Hepatic stellate cell (primary cell): ENCODE results near the gene LRRC1.
A peak's percentile ranks its signal among the peaks of the same experiment; 100 is the strongest.

Experiments used
- DNase-seq: peaks from one replicate; pipeline ENCODE4 v3.0.0; 2011; ENCODE audit warnings: low spot score

Gene LRRC1

GRCh38 chr6:53925891-53926290 lies 131.1 kb downstream of the LRRC1 start:
- DNase-seq, result no peak

GRCh38 chr6:53926505-53926904 lies 131.7 kb downstream of the LRRC1 start:
- DNase-seq, result no peak

DNA sequence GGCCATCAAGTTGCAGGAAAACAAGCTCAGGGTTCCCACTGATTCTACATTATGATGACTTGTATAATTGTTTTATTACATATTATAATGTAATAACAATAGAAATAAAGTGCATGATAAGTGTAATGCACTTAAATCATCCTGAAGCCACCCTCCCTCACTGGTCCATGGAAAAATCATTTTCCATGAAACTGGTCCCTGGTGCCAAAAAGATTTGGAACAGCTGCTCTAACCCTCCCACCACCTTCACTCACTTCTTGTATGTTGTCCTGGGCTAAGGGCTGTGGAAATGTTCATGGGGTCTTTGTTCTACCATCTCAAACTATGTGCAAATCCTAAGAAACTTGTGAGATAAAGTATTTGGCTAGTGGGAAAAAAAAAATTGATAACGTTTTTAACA lies 133.8 kb downstream of the LRRC1 start:
- no peak for DNase-seq

DNA sequence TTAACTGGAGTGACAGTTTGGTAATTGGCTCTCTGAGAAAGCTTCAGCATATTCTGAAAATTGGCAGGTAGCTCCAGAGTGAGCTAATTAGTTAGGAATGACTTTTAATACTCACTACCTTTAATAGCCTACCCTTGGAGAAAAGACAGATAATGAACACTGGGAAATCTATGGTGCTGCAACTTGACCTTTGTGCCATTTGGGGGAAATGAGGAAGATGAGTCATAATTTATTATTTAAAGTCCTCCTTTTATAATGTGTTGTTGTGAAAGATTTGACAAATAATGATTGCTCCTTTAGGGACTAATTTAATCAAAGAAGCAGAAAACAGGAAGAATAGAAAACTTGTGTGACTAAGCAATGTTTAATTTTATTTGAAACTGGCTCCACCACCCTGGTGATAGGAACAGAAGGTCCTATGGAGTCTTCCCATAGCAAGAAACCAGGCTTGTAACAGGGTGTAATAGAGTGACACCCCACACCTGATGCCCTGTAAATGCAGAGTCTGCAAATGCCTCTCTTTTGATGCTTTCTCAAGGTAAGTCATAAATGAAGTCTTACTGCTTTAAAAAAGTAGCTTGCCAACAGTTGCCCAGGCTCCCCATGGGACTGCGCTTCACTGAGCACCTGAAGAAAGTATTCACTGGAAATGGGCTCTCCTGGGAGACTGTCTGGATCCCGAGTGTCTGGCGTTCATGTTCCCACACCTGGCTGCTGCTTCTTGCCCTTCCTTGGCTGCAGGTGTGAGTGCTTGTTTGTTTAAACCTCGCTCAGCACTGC lies 134.4 kb downstream of the LRRC1 start:
- DNase-seq, result no peak

- DNase-seq, result no peak
Measured at GRCh38 chr6:53929821-53930120, 135.0 kb downstream of the LRRC1 start.

- DNase-seq, result no peak
Measured at GRCh38 chr6:53930330-53930729, 135.5 kb downstream of the LRRC1 start.

DNA sequence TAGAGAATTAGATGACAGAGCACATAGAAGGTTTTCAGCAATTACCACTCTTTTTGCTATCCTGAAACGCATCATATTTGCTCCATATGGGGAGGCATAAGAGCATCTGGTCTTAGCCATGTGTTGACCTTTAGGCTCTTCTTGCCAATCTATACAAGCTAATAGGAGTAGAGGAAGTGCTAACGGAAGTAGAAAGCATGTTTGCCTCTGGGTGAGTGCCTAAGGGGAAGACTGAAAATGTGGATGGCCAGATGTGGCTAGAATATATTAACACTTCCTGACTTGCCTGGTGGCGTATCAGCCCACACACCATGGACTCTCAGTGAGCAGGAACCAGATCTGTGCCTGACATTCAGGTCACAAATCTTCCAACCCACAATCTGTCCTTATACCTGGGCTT lies 136.3 kb downstream of the LRRC1 start:
- DNase-seq, result no peak

GRCh38 chr6:53932516-53932915 lies 137.7 kb downstream of the LRRC1 start:
- DNase-seq, result no peak

GRCh38 chr6:53934023-53934422 lies 139.2 kb downstream of the LRRC1 start:
- no peak for DNase-seq

- no peak for DNase-seq
Measured at GRCh38 chr6:53937461-53937860, 142.7 kb downstream of the LRRC1 start.

DNA sequence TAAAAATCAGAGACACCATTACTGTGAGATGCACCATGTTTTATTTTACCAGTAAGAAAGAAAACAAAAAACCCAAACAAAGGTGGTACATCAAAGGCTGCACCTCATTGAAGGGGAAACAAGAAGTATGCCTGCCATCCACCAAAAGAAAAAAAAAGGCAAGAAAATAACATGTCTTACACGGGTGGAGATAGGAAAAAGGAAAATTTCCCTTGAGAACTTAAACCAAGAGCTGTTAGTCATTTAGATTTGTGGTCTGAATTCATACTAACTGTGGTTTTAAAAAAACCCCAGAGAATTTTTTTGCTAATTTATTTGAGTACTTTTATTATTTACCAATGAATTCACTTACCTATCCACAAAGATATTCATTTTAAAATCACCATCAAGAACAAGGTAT lies 144.0 kb downstream of the LRRC1 start:
- DNase-seq, result no peak

- DNase-seq, result no peak
Measured at GRCh38 chr6:53939830-53940229, 145.0 kb downstream of the LRRC1 start.

- no peak for DNase-seq
Measured at GRCh38 chr6:53943395-53943794, 148.6 kb downstream of the LRRC1 start.

GRCh38 chr6:53944091-53944490 lies 149.3 kb downstream of the LRRC1 start:
- DNase-seq, result no peak

DNA sequence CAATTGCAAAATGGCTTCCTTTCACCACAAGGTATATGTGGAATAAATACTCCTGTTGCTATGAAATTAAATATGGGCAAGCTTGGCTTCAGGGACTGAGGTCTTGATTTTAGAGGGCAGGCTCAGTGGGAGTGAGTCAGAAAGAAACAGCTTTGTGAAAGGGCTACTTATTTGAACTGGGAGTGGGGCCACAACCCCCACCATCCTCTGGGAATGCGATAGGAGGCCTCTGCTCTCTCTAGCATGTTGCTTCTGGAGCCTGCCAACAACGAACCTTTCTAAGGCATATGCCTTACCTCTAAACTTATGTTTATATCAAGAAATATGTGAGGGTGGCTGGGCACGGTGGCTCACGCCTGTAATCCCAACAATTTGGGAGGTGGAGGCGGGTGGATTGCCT lies 149.7 kb downstream of the LRRC1 start:
- DNase-seq, result no peak

- no peak for DNase-seq
Measured at GRCh38 chr6:53945765-53946407, 151.1 kb downstream of the LRRC1 start.

DNA sequence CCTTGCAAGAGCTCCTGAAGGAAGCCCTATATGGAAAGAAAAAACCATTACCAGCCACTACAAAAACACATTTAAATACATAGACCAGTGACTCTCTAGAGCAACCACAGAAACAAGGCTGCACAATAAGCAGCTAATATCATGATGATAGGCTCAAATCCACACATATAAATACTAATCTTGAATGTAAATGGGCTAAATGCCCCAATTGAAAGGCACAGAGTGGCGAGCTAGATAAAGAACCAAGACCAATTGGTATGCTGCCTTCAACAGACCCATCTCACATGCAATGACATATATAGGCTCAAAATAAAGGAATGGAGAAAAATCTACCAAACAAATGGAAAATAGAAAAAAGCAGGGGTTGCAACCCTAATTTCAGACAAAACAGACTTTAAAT lies 153.0 kb downstream of the LRRC1 start:
- no peak for DNase-seq

DNA sequence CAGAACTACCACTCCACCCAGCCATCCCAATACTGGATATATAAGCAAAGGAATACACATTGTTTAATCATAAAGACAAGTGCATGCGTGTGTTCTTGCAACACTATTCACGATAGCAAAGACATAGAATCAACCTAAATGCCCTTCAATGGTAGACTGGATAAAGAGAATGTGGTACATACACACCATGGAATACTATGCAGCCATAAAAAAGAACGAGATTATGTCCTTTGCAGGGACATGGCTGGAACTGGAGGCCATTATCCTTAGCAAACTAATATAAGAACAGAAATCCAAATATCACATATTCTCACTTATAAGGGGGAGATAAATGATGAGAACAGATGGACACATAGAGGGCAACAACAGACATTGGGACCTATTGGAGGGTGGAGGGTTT lies 156.6 kb downstream of the LRRC1 start:
- DNase-seq, result no peak

DNA sequence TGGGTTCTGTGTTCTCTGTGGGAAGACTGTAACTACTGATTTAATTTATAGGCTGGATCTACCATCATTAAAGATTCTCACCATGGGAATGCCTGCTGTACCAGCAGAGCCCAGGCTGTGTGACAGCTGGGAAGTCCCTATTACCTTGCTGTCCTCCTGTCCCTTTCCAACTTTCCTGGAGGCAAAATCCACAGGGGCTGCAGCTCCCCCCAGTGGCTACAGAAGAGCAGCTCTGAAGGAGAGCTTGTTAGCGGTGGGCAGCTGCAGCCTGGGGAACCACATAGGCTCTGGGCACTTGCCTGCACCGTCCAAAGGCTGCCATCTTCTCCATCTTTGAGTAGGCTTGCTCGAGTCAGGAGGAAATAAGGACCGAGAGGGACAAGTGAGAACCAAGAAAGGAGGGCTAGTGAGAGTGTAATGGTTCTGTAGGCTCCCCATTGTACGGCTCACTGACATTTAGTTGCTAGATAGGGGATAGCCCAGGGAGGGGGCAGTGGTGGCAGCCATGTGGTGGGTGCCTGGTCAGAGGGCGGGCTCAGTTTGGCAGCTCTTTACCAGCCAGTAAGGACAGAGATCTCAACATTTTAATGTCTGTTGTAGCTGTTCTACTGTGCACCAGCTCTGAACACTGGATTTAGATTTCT lies 161.4 kb downstream of the LRRC1 start:
- DNase-seq, result peak; percentile 62

DNA sequence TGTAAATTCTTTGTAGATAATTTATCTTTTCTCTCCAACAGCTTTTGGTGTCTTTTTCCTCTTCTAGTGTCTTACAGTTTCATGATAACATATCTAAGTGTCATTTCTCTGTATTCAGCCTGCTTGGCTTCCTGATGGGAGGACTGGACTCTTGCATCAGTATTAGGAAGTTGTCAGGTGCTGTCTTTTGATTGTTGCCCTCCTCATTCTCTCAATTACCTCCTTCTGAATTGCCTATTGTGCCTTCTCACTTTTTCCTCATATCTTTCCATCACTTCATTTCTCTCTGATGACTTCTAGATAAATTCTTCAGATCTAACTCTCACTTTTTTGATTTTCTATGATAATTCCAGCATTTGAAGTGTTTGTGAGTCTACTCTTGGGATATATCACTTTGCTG lies 162.0 kb downstream of the LRRC1 start:
- no peak for DNase-seq

GRCh38 chr6:53959717-53960116 lies 164.9 kb downstream of the LRRC1 start:
- DNase-seq, result no peak

DNA sequence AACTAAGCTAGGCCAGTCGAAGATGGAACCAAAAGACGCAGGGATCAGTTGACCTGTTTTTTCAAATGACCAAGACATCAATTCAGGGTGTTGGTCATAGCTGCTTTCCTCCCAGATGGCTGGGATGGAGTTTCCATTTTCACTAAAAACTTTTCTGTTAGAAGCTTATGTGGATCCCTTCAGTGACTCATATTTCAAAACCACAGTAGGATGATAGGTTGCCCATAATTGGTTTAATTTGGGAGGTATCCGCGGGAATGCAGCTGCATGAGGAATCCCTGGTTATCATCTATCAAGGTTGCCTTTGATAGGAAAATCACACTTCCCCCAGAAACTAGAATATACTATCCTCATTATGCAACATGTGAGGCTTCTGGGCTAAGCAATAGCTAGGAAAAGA lies 165.5 kb downstream of the LRRC1 start:
- no peak for DNase-seq

DNA sequence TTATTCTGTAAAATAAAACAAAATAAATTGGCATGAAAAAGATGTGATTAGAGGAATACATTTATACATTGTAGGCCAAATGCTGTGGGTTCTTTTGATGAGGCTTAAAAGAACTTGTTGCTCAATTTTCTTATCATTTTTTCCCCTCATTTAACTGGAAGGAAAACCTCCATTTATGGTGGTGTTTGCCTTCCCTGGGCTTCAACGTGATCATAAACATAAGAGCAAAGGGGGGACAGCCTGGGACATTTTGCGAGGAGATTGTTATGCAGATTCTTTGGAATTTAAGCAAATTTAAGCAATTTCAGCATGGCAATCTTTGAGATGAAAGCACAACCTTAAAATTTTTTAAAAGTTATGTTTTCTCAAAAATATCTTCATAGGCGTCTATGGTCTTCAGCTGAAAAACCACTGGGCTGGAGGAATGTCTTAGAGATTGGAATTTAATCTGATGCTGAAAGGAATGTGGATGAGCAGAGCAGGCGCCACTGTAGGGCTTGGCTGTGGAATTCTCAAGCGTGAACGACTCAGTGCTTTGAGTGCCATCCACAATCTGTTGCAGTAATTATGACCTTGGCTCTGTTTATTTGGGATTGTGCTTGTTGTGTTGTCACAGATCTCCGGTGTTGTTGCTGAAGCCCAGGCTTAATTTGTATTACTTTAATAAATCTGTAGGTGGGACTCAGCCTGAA lies 167.0 kb downstream of the LRRC1 start:
- peak; percentile 44 for DNase-seq
